Activated T-cell treated with anti-CD3 and anti-CD28 coated beads for 1 hour (primary cell): Measurements from ENCODE around the gene KIR2DL1.
"Not testable (repeated sequence)": the region's sequence is repeated elsewhere in the genome, so short reads cannot be mapped to it uniquely, and the experiment has no call there.

Experiments used
- DNase-seq: peaks from one replicate; pipeline ENCODE4 v3.0.0-alpha.2; 2020; ENCODE audit warnings: low read depth

Gene KIR2DL1

DNA sequence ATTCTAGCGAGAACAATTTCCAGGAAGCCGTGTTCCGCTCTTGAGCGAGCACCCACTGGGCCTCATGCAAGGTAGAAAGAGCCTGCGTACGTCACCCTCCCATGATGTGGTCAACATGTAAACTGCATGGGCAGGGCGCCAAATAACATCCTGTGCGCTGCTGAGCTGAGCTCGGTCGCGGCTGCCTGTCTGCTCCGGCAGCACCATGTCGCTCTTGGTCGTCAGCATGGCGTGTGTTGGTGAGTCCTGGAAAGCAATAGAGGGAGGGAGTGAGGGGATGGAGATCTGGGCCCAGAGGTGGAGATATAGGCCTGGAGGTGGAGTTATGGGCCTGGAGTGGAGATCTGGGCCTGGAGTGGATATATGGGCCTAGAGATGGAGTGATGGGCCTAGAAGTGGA, at the start of gene KIR2DL1:
KIR2DL1 (plus strand) TSS at position 148 of the 400 bp plus-strand sequence; CDS start at position 206, 58 bp downstream.
- not testable (repeated sequence) for DNase-seq

DNA sequence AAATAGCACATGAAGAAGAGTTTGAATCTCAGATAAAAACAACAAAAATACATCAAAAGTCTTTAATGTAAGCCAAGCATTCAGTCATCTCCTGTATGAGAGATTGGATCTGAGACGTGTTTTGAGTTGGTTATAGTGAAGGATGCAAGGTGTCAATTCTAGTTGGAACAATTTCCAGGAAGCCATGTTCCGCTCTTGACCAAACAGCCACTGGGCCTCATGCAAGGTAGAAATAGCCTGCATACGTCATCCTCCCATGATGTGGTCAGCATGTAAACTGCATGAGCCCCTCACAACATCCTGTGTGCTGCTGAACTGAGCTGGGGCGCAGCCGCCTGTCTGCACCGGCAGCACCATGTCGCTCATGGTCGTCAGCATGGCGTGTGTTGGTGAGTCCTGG, 45.5 kb upstream of the KIR2DL1 start, which contains the start of gene KIR3DL3:
KIR3DL3 (plus strand) TSS at position 301 of the 400 bp plus-strand sequence; CDS start at position 356, 55 bp downstream.
- DNase-seq: no peak

DNA sequence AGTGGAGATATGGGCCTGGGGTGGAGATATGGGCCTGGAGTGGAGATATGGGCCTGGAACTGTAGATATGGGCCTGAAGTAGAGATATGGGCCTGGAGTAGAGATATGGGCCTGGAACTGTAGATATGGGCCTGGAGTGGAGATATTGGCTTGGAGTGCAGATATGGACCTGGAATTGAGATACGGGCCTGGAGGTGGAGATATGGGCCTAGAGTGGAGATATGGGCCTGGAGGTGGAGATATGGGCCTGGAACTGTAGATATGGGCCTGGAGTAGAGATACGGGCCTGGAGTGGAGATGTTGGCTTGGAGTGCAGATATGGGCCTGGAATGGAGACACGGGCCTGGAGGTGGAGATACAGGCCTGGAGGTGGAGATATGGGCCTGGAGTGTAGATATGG, 44.9 kb upstream of the KIR2DL1 start:
- DNase-seq: no peak

DNA sequence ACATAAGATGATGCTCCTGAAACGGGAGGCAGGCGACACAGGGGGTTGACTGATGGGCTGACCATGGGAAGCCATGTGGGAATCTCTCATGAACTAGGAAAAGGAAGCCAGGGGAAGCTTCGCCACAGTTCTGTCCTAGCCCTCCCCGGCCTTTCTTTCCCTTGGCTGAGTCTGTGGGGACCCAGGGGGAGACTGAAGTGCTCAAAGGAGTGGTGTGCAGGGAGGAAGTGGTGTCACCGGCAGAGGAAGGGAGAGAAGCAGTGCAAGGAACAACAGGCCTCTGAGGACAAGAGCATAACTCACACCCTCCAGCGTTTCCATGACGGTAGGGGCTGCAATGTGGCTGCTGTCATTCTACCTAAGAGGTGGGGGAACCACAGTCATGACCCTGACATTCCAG, 44.3 kb upstream of the KIR2DL1 start:
- no peak for DNase-seq

DNA sequence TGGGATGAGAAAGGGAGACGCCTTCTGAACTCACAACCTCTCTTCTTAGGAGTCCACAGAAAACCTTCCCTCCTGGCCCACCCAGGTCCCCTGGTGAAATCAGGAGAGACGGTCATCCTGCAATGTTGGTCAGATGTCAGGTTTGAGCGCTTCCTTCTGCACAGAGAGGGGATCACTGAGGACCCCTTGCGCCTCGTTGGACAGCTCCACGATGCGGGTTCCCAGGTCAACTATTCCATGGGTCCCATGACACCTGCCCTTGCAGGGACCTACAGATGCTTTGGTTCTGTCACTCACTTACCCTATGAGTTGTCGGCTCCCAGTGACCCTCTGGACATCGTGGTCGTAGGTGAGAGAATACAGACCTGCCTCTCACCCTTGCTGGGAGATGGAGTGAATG, 42.0 kb upstream of the KIR2DL1 start:
- no peak for DNase-seq

DNA sequence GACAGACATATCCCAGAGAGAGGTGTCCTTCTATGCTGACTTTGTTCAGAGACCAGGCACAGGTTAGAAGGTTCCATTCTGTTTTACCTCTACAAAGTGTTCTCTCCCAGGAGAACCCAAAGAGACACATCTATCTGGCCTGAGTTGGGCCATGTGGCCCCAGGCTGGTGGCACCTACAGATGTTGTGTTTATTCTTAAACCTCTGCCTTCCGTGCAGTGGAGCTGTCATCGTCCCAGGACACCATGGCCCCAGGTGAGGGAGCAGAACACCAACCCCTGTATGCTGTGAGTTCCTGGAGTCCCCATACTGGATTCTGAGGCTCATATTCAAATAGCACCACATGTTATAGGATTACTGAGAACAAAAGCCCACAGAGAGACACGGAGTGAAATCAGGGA, 41.4 kb upstream of the KIR2DL1 start:
- DNase-seq: no peak

DNA sequence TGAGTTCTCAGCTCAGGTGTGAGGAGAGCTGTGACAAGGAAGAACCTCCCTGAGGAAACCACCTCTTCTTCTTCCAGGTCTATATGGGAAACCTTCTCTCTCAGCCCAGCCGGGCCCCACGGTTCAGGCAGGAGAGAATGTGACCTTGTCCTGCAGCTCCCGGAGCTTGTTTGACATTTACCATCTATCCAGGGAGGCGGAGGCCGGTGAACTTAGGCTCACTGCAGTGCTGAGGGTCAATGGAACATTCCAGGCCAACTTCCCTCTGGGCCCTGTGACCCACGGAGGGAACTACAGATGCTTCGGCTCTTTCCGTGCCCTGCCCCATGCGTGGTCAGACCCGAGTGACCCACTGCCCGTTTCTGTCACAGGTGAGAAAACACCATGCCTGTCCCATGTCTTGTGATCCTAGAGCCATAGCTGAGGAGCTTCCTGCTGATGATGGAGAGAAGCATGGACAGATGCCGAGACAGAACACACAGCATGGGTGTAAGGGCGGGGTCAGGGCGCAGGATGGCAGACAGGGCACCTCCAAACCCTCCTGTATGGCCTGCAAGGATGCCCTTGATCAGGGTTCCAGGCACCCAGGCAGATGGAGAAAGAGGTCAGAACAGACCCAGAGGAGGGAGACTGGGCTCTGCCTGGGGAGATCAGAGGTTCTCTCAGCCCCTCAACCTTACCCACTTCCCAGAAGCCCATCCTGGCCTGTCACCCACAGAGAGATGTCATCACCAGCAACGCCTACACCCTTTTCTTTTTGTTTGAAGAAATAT, 40.0 kb upstream of the KIR2DL1 start:
- no peak for DNase-seq

DNA sequence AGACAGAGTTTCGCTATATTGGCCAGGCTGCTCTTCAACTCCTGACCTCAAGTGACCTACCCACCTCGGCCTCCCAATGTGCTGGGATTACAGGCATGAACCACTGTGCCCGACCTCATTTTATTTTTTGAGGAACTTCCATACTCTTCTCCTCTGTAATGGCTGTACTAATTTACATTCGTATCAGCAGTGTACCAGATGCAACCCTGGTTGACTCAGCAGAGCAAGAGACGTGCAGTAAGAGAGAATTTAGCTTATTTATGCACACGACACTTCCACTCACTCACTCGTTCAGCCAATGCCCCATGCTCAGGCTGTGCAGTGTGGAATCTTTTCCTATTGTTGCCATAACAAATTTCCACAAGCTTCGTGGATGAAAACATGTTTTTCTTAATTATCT, 38.4 kb upstream of the KIR2DL1 start:
- no peak for DNase-seq

DNA sequence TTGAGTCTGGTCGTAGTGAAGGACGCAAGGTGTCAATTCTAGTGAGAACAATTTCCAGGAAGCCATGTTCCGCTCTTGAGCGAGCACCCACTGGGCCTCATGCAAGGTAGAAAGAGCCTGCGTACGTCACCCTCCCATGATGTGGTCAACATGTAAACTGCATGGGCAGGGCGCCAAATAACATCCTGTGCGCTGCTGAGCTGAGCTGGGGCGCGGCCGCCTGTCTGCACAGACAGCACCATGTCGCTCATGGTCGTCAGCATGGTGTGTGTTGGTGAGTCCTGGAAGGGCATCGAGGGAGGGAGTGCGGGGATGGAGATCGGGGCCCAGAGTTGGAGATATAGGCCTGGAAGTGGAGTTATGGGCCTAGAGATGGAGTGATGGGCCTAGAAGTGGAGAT, 31.3 kb upstream of the KIR2DL1 start, which contains the start of gene KIR2DL3:
KIR2DL3 (plus strand) TSS at position 208 of the 400 bp plus-strand sequence; CDS start at position 241, 33 bp downstream.
- not testable (repeated sequence) for DNase-seq

DNA sequence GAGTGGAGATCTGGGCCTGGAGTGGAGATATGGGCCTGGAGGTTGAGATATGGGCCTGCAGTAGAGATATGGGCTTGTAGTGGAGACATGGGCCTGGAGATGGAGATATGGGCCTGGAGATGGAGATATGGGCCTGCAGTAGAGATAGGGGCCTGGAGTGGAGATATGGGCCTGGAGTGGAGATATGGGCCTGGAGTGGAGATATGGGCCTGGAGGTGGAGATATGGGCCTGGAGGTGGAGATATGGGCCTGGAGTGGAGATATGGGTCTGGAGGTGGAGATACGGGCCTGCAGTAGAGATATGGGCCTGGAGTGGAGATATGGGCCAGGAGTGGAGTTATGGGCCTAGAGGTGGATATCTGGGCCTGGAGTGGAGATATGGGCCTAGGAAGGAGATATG, 30.9 kb upstream of the KIR2DL1 start:
- DNase-seq: no peak

DNA sequence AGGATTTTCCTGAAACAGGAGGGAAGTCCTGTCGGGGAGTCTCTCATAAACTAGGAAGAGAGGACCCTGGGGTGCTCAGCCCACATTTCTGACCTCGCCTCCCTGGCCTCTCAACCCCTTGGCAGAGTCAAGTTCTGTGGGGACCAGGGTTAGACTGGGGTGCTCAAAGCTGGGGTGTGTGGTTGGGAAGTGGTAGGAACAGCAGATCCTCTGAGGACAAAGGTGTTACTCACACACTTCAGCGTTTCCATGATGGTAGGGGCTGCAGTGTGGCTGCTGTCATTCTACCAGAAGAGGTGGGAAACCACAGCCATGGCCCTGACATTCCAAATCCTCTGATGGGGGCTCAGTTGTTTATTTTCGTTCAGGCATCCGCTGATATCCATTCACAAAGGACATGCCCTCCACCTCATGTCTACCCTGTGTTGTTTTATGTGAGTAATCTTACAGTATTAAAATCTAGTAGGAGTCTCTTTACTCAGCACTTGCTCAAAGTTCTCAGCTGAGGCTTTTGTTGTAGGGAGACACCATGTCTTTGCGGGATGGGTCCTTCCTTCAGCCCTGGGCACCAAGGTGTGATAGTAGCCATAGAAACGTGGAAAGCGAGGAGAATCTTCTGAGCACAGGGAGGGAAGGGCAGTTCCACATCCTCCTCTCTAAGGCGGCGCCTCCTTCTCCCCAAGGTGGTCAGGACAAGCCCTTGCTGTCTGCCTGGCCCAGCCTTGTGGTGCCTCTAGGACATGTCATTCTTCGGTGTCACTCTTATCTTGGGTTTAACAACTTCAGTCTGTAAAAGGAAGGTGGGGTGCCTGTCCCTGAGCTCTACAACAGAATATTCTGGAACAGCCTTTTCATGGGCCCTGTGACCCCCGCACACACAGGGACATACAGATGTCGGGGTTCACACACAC, 29.8 kb upstream of the KIR2DL1 start:
- DNase-seq: no peak

DNA sequence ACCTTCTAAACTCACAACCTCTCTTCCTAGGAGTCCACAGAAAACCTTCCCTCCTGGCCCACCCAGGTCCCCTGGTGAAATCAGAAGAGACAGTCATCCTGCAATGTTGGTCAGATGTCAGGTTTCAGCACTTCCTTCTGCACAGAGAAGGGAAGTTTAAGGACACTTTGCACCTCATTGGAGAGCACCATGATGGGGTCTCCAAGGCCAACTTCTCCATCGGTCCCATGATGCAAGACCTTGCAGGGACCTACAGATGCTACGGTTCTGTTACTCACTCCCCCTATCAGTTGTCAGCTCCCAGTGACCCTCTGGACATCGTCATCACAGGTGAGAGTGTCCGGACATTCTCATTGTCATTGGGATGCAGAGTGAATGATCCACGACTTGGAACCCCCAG, 27.6 kb upstream of the KIR2DL1 start:
- DNase-seq: not testable (repeated sequence)

DNA sequence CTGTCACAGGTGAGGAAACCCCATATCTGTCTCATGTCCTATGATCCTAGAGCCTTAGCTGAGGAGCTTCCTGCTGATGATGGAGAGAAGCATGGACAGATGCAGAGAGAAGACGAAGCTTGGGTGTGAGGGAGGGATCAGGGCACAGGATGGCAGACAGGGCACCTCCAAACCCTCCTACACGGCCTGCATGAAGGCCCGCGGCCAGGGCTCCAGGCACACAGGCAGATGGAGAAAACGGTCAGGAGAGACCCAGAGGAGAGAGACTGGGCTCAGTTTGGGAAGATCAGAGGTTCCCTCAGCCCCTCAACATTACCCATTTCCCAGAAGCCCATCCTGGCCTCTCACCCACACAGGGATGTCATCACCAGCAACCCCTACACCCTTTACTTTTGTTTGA, 25.5 kb upstream of the KIR2DL1 start:
- not testable (repeated sequence) for DNase-seq

DNA sequence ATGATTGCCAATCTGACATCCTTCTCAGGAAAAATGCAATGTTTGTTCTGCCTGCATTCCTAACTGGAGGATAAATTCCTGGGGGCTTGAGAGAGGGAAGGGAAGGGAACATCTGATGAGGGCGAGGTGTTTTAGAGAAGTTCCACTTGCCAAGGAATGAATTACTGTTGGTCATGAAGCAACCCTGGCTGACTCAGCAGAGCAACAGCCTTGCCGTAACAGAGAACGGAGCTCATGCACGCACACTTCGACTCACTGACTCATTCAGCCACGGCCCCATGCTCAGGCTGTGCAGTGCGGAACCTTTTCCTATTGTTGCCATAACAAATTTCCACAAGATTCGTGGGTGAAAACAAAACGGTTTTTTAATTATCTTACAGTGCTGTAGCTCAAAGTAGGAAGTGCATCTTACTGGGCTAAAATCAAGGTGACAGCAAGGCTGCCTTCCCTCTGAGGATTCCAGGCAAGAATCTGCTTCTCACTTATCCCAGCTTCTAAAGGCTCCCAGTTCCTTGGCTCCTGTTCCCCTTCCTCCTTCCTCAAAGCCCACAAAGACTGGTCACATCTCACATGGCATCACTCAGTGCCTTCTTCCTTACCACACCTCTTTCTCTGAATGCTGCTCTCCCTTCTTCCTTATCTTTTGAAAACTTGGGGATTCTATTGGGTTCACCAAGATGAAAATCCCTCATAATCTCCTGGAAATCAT, 21.8 kb upstream of the KIR2DL1 start:
- not testable (repeated sequence) for DNase-seq

DNA sequence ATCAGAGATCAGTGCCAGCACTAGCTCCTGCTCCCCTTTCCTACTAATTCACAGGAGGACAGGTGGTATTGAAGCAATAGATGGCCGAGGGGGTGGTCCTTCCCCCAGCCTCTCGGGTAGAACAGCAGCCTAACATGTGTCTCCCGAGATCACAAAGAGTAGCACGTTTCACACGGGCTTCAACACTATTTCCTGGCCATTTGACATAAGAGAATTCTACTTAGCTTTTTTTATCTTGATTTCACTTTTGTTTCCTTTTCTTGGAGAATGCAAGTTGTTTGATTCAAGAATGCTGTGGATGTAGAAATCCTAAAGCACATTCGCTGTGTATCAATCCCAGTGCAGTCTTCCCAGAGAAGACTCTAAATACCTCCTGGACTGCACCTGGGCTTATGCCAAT, 19.3 kb upstream of the KIR2DL1 start:
- not testable (repeated sequence) for DNase-seq

DNA sequence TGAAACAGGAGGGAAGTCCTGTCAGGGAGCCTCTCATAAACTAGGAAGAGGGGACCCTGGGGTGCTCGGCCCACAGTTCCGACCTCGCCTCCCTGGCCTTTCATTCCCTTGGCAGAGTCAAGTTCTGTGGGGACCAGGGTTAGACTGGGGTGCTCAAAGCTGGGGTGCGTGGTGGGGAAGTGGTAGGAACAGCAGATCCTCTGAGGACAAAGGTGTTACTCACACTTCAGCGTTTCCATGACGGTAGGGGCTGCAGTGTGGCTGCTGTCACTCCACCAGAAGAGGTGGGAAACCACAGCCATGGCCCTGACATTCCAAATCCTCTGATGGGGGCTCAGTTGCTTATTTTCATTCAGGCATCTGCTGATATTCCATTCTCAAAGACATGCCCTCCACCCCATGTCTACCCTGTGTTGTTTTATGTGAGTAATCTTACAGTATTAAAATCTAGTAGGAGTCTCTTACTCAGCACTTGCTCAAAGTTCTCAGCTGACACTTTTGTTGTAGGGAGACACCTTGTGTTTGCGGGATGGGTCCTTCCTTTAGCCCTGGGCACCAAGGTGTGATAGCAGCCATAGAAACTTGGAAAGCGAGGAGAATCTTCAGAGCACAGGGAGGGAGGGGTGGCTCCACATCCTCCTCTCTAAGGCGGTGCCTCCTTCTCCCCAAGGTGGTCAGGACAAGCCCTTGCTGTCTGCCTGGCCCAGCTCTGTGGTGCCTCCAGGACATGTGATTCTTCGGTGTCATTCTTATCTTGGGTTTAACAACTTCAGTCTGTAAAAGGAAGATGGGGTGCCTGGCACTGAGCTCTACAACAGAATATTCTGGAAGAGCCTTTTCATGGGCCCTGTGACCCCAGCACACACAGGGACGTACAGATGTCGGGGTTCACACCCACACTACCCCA, 13.1 kb upstream of the KIR2DL1 start:
- not testable (repeated sequence) for DNase-seq

DNA sequence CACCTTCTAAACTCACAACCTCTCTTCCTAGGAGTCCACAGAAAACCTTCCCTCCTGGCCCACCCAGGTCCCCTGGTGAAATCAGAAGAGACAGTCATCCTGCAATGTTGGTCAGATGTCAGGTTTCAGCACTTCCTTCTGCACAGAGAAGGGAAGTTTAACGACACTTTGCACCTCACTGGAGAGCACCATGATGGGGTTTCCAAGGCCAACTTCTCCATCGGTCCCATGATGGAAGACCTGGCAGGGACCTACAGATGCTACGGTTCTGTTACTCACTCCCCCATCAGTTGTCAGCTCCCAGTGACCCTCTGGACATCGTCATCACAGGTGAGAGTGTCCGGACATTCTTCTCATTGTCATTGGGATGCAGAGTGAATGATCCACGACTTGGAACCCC, 11.0 kb upstream of the KIR2DL1 start:
- not testable (repeated sequence) for DNase-seq

DNA sequence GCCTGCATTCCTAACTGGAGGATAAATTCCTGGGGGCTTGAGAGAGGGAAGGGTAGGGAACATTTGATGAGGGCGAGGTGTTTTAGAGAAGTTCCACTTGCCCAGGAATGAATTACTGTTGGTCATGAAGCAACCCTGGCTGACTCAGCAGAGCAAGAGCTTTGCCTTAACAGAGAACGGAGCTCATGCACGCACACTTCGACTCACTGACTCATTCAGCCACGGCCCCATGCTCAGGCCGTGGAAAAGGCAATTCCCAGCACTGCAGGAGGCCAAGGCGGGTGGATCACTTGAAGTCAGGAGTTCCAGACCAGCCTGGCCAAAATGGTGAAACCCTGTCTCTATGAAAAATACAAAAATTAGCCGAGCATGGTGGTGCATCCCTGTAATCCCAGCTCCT, 5.4 kb upstream of the KIR2DL1 start:
- not testable (repeated sequence) for DNase-seq

DNA sequence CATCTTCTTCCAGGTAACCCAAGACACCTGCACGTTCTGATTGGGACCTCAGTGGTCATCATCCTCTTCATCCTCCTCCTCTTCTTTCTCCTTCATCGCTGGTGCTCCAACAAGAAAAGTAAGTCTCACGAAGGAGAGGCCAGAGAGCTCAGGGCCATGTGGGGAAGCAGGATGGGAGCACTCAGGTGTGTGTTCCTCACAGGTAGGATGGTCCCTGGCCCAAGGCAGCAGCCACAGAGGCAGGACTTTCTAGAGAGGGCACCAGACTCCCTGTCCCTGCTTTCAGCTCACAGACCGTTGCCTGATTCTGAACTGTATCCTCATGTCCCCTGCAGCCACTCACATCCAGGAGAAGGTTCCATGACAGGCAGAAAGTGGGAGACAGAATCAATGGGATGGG, 3.1 kb upstream of the KIR2DL1 start:
- not testable (repeated sequence) for DNase-seq

DNA sequence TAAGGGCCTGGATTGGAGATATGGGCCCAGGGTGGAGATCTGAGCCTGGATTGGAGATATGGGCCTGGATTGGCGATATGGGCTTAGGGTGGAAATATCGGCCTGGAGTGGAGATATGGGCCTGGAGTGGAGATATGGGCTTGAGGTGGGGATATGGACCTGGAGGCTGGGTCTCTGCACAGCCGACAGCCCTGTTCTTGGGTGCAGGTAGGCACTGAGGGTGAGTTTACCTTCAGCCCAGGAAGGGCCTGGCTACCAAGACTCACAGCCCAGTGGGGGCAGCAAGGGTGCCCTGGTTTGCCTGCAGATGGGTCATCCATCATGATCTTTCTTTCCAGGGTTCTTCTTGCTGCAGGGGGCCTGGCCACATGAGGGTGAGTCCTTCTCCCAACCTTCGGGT, 918 bp downstream of the KIR2DL1 start:
- DNase-seq: not testable (repeated sequence)
